Ascending aorta (tissue), 2 donors: ENCODE measurements around the gene PLEKHA3. TPM values are rescaled to one million over a fixed set of nuclear protein-coding genes. Genes with fewer than 3 reads are reported as not detected.

ENCODE experiments used
- DNase-seq, 2 donors: peaks; one replicate each; pipeline ENCODE4 v3.0.0-alpha.2; 2019; ENCODE audit warnings: low spot score in 2 of 2
- H3K27ac ChIP-seq, 2 donors: fragments of 200-600 bp; sonication (generic); one replicate each; pipeline ENCODE4 v1.5.1; 2016 to 2017; ENCODE audit warnings: mild to moderate bottlenecking in 1 of 2
- H3K27me3 ChIP-seq: fragments of 200-600 bp; sonication (generic); one replicate; pipeline ENCODE4 v1.5.1; 2017
- H3K36me3 ChIP-seq, 2 donors: fragments of 200-600 bp; sonication (generic); one replicate each; pipeline ENCODE4 v1.5.1; 2016
- H3K4me1 ChIP-seq, 2 donors: fragments of 200-600 bp; sonication (generic); one replicate each; pipeline ENCODE4 v1.5.1; 2016 to 2017; ENCODE audit warnings: mild to moderate bottlenecking in 1 of 2
- H3K4me3 ChIP-seq, 2 donors: fragments of 200-600 bp; sonication (generic); one replicate each; pipeline ENCODE4 v1.5.1; 2016 to 2017; ENCODE audit warnings: mild to moderate bottlenecking in 1 of 2
- H3K9me3 ChIP-seq, 2 donors: fragments of 200-600 bp; sonication (generic); one replicate each; pipeline ENCODE4 v1.5.1; 2016
- intact Hi-C: fragments of 100-400 bp; cut with DNase I; formaldehyde crosslinking; loops from one replicate; pipeline ENCODE4 v1.15.1; 2023
- total RNA-seq: library from RNA; depleted of rRNA; stranded (reverse); fragments of >200 nt; gene quantifications from one replicate; pipeline ENCODE4 v1.1.0, GENCODE V29; 2016
- TF ChIP-seq, protein P1 (sequence below), 3 experiments: fragments of 200-600 bp in 2 of 3; fragments of 450-650 bp in 1 of 3; sonication (generic) in 2 of 3; IDR thresholded peaks; one replicate each; pipeline ENCODE4 v1.5.1; 2016 to 2019; ENCODE audit warnings: antibody characterized with exemption in 3 of 3, mild to moderate bottlenecking in 1 of 3, moderate library complexity in 1 of 3

PLEKHA3 gene
- total RNA-seq, 1 donor from 2014 or later: 4.8 TPM

DNA sequence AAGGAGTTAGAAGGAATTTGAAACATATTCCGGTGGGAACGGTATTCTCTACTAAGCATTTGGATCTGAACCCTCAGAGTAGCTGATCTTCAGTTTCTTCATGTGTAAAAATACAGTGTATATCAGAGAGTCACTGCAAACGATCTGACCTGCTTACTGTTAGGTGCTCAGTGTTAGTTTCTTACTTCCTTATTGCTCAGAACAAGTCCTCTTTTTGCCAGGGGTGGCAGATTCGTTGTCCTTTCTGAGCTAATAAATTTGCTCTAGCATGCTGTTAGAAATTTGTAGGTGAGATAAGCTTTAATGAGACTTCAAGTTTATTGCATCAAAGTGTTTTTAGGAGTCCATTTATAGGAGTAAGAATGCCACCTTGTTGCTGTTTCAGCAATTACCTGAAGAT lies 15.8 kb downstream of the PLEKHA3 start:
- no peak overlapping the region for H3K4me3 ChIP-seq
- H3K4me1 ChIP-seq: no peaks in the 10 kb centered on the region
- DNase-seq: no peak
- H3K27ac ChIP-seq: no peak overlapping the region
- H3K9me3 ChIP-seq: no peaks in the 10 kb centered on the region
- H3K27me3 ChIP-seq: no peaks in the 10 kb centered on the region
- intact Hi-C loops: no loop called here
- TF ChIP-seq, protein P1, sequence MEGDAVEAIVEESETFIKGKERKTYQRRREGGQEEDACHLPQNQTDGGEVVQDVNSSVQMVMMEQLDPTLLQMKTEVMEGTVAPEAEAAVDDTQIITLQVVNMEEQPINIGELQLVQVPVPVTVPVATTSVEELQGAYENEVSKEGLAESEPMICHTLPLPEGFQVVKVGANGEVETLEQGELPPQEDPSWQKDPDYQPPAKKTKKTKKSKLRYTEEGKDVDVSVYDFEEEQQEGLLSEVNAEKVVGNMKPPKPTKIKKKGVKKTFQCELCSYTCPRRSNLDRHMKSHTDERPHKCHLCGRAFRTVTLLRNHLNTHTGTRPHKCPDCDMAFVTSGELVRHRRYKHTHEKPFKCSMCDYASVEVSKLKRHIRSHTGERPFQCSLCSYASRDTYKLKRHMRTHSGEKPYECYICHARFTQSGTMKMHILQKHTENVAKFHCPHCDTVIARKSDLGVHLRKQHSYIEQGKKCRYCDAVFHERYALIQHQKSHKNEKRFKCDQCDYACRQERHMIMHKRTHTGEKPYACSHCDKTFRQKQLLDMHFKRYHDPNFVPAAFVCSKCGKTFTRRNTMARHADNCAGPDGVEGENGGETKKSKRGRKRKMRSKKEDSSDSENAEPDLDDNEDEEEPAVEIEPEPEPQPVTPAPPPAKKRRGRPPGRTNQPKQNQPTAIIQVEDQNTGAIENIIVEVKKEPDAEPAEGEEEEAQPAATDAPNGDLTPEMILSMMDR (IDR thresholded peaks at IDR 0.05): no peak
- H3K36me3 ChIP-seq: peaks cover 51 to 90% of the 10 kb centered on the region in 2 donors

DNA sequence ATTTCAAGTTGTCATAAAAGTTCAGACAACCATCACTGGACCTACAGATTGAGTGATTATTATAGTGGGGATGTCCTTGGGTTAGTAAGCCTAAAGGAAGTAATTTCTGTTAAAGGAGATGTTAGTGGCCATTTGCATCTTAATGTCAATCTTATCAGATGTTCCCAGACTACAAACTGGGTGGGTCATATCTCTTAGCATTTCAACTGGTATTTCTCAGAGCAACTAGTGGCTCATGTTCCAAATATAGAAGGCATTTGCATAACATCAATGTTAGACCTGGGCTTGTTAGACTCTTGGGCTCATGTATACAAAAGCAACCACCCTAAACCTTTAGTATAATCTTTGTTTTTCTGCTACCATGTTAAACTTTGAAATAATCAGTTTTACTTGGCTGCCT lies 17.9 kb downstream of the PLEKHA3 start:
- H3K27me3 ChIP-seq: no peaks in the 10 kb centered on the region
- peaks cover 52 to 97% of the 10 kb centered on the region in 2 donors for H3K36me3 ChIP-seq
- no peaks in the 10 kb centered on the region for H3K4me1 ChIP-seq
- no peak overlapping the region for H3K4me3 ChIP-seq
- no peak overlapping the region for H3K27ac ChIP-seq
- H3K9me3 ChIP-seq: no peaks in the 10 kb centered on the region
- TF ChIP-seq, protein P1 (IDR thresholded peaks at IDR 0.05): no peak
- DNase-seq: no peak
- intact Hi-C loops: no loop called here

- no peak for DNase-seq
- TF ChIP-seq, protein P1 (IDR thresholded peaks at IDR 0.05): no peak
- Histone ChIP-seq H3K27me3 (no peaks in the 10 kb centered on the region), H3K27ac (no peak overlapping the region), H3K9me3 (no peaks in the 10 kb centered on the region), H3K4me1 (no peaks in the 10 kb centered on the region), H3K36me3 (peaks cover 47 to 96% of the 10 kb centered on the region in 2 donors), H3K4me3 (no peak overlapping the region)
- intact Hi-C loops: no loop called here
Observed at GRCh38 chr2:178499640-178500039, 19.4 kb downstream of the PLEKHA3 start.

GRCh38 chr2:178502751-178503150 lies 22.5 kb downstream of the PLEKHA3 start:
- TF ChIP-seq, protein P1 (IDR thresholded peaks at IDR 0.05): no peak

DNA sequence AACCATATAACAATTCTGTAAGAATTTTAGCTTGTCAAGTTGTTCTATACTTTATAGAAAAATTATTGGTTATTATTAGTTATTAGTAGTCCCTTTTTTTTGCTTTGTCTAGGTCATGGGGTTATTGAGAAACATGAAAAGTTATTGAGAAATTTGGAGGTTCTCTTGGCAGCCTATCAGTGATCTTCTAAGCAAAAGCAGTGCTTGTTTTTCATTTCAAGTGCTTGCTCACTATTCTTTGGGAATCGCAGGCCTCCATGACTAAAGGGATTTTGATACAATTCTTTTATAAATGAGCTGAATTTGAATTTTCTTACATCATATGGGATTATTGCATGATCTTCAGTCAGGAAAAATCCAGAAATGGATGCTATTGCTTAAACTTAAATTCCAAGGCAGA lies 25.8 kb downstream of the PLEKHA3 start:
- H3K4me3 ChIP-seq: no peak overlapping the region
- H3K27ac ChIP-seq: no peak overlapping the region
- peaks cover 32 to 45% of the 10 kb centered on the region in 2 donors for H3K36me3 ChIP-seq
- H3K9me3 ChIP-seq: no peaks in the 10 kb centered on the region
- intact Hi-C loops: no loop called here
- no peaks in the 10 kb centered on the region for H3K27me3 ChIP-seq
- no peaks in the 10 kb centered on the region for H3K4me1 ChIP-seq
- no peak for DNase-seq
- TF ChIP-seq, protein P1 (IDR thresholded peaks at IDR 0.05): no peak

More at GRCh38 chr2:178502751-178503150, 22.5 kb downstream of the PLEKHA3 start:
- H3K36me3 ChIP-seq: peaks cover 33 to 67% of the 10 kb centered on the region in 2 donors
- no peaks in the 10 kb centered on the region for H3K9me3 ChIP-seq
- H3K27me3 ChIP-seq: no peaks in the 10 kb centered on the region
- H3K4me3 ChIP-seq: no peak overlapping the region
- DNase-seq: no peak
- no peak overlapping the region for H3K27ac ChIP-seq
- intact Hi-C loops: no loop called here
- H3K4me1 ChIP-seq: no peaks in the 10 kb centered on the region

GRCh38 chr2:178506524-178506923 lies 26.3 kb downstream of the PLEKHA3 start:
- Histone ChIP-seq H3K9me3 (no peaks in the 10 kb centered on the region), H3K4me3 (no peak overlapping the region), H3K36me3 (peaks cover 31 to 40% of the 10 kb centered on the region in 2 donors), H3K4me1 (no peaks in the 10 kb centered on the region), H3K27me3 (no peaks in the 10 kb centered on the region), H3K27ac (no peak overlapping the region)
- DNase-seq: no peak
- TF ChIP-seq, protein P1 (IDR thresholded peaks at IDR 0.05): no peak
- intact Hi-C loops: no loop called here
